Left colon (tissue), 2 donors: ENCODE results near the gene C15orf61. TPM values are rescaled to one million over a fixed set of nuclear protein-coding genes. Genes with fewer than 3 reads are reported as not detected.

Experiments
- ATAC-seq: fragments of 200-7000 bp; cut with Tn5 transposase; one replicate; pipeline ENCODE4 v1.9.1; 2020; ENCODE audit warnings: mild to moderate bottlenecking, moderate library complexity
- DNase-seq, 2 donors: peaks; one replicate each; pipeline ENCODE4 v3.0.0-alpha.2; 2020
- intact Hi-C, 2 donors: fragments of 100-400 bp; cut with DNase I in 1 of 2; cut with micrococcal nuclease in 1 of 2; formaldehyde crosslinking; loops; one replicate each; pipeline versions ENCODE4 v1.11.2 to v1.14.0; 2022; cut with DNase I, micrococcal nuclease
- long read RNA-seq: library from polyadenylated mRNA; unstranded; transcript quantifications from one replicate; pipeline ENCODE4 v2.0.0, GENCODE V29; 2021
- total RNA-seq, 2 donors: library from RNA; stranded (reverse); fragmentation: NEBNext Ultra II Directional; extraction: Animal tissue kit (Norgen Biotek cat#: 25700); gene quantifications; one replicate each; pipeline ENCODE4 v1.2.1, GENCODE V29; 2021
- donor health status: DM: no; HTN: no; CAD: no.
- donor health status: DM: yes; HTN: yes; CAD: no.

The C15orf61 gene
- total RNA-seq, result 1 to 10 TPM; 5.5 to 7.0 TPM
- long read RNA-seq, full-length matches to known transcripts, result 4 of 6 reads
- long read RNA-seq, partial matches to known transcripts, result 0 of 6 reads
- long read RNA-seq, other reads (novel, unspliced or antisense), result 2 of 6 reads

DNA sequence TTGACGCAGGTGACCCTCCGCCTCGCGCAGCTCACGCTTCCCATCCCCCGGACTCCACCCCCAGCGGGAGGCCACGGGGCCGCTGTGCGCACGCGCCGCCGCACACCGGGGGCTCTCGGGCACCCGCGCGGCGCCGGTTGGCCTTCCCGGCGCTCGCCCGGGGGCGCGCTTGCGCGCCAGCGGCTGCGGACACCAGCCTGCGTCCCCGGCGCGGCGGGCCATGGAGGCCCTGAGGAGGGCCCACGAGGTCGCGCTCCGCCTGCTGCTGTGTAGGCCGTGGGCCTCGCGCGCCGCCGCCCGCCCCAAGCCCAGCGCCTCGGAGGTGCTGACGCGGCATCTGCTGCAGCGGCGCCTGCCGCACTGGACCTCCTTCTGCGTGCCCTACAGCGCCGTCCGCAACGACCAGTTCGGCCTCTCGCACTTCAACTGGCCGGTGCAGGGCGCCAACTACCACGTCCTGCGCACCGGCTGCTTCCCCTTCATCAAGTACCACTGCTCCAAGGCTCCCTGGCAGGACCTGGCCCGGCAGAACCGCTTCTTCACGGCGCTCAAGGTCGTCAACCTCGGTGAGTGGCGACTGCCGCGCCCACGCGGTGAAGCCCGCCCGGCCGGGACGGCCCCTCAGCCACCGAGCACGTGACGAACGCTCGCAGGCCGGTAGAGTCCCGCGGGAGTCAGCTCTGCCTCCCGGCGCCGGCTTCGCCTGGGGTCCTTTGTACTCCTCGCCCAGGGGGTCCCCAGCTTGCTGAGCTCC lies at the start of gene C15orf61:
C15orf61 (plus strand) TSS at position 103 of the 754 bp plus-strand sequence; CDS start at position 221, 118 bp downstream.
- ATAC-seq (peak; percentile 89), DNase-seq (peak; percentile 92 to 94)
- intact Hi-C loops, result no loop called here

DNA sequence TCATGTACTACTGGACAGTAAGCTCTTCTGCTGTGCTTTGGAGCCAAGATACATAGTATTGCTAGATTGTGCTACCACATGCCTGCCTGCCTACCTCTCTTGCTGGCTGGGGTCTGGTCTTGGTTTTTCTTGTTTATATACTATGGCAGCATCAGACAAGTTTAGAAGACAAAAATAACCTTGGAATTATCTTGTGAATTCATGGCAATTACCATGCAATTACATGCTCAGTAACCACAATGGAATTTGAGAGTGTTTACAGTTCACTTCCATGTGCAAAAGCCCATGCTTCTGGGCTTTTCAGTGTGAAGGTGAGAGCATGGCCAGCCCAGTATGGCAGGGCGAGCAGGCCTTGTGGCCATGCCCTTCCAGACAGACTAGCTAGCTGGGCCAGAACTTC lies 48.0 kb upstream of the C15orf61 start:
- intact Hi-C loops, result no loop called here
- DNase-seq (no peak), ATAC-seq (no peak)

DNA sequence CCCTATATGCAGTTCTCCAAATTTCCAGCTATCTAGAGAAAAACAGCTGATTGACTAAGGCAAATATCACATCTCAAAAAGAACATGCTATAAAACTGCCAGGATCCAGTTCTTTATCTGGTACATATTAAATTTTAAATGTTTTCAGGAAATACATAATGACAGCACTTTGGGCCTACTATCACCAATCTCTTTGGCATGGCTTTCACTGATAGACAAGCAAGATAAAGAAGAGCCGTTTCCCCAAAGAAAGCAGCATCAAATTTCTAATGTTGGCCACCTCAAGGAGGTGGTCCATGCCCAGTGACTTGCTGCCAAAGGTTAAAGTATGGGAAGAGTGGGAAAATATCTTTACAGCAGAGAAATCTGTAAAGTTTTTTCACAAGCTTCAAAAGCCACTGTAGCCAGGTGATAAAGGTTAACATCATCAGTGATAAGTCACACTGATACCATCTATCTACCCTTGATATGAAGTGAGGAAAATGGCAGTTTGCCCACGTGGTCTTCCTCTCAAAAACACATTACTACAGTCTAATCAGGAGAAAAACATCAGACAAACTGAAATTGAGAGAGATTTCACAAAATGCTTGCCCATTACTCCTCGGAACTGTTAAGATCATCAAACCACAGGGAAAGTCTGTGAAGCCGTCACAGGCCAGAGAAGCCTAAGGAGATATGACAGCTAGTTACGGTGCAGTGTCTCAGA lies 46.4 kb upstream of the C15orf61 start:
- DNase-seq (no peak), ATAC-seq (no peak)
- intact Hi-C loops, result no loop called here

DNA sequence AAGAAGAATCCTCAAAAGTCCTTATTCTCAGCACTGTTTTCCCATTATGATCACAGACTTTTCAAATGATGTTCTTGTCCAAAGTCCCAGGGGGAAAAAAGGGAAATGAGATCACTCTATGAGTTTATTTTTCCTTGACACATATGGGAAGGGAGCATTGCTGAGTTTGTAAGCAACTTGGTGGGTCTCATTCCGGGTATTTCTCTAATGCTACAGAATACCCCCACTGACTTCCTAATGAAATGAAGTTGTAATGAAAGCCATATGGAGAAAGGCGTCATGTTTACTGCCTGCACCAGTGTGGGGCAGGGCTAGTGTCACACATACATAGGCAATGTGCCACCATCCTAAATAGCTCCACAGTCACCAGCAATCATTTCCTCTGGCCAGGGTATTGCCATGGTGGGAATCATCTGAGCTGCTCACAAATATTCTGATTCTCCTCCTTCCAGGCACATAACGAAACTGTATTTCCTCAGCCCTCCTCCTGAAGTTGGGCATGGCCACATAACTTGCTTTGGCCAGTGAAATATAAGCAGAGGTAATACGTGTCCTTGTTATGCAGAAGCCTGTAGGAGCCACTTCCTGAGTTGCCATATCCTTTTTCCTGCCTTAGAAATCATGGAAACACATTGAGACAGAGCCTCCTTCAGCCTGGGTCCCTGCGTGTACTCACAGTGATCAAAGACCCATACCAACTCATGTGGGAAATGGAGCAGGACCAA lies 41.0 kb upstream of the C15orf61 start:
- intact Hi-C loops, result no loop called here
- no peak for ATAC-seq
- DNase-seq, result no peak

DNA sequence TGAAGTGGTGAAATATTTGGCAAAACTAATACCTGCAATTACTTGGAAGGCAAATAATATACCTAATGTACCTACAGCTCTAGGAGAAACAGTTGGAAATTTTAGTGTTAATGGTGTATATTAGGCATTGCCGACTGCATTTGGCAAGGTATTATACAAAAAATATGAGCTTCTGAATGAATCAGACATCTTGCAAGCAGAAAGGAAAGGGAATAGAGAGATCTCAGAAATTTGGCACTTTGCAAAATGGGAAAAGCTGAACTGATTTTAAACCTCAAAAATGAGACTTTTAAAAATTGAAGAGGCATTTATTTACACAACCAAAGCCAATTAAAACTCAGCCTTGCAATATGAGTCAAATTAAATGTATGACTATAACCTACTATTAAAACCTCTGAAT lies 40.2 kb upstream of the C15orf61 start:
- ATAC-seq (no peak), DNase-seq (no peak)
- intact Hi-C loops, result no loop called here

DNA sequence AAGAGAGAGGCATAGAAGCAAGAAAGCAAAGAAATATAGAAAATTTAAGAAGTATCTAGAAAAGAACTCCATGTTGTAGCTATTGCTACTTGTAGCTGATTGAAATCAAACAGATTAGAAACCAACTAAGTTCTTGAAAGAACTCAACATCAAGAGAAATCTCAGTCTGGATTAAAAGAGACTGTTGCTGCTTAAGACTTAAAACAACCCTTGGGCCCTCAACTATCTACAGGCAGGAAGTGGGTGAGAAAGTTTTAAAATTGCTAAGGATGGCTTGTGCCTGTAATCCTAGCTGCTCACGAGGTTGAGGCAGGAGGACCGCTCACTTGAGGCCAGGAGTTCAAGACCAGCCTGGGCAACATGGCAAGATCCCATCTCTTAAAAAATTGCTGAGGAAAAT lies 39.3 kb upstream of the C15orf61 start:
- intact Hi-C loops, result no loop called here
- DNase-seq, result no peak
- no peak for ATAC-seq

DNA sequence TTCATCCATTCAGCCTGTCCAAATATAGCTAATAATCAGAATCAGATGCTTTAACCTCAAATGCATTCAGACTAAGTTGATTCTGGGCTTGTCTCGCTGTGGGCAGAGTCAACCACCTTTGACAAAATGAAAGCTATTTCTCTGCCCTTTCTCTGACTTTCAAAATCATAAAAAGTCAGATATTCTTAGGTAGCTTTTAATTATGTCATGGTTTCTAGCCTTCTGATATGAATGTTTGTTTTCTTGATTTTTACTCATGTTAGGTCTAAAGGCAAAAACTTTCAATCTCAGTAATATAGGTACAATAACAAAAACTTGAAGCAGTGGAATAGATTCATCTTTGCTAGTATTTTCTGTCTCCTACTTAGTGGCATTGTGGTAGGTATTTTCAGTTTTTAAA lies 25.3 kb upstream of the C15orf61 start:
- intact Hi-C loops, result no loop called here
- no peak for DNase-seq

DNA sequence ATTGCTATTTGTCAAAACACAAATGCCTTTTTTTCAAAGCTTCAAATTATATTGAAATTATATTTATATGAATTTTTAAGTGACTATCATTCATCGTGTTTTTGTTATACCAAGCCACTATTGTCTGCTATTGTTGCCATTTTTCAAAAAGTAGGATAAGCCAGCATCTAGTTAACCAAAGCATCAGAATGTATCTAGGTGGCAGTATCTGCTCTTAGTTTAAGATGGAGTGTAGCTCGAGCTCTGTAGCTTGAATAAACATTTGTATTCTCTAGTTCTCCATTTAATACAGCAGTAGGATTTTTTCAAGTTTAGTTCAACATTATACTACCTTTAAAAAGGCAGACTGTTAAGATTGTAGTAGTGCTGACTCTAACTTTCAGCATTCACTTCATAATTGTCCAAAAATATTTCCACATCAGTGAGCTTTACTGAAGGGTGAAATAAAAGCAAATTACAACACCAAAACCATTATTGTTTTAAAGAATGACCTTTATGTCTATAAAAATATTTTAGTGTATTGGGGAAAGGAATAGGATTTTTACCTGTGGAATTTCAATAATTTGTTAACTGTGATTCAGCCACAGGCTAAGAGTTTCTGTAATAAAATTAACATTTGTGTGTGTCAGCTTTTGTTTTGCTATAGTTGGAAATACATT lies 19.6 kb upstream of the C15orf61 start:
- peak; percentile 73 for ATAC-seq
- intact Hi-C loops, result no loop called here
- no peak for DNase-seq

More for the DNA sequence above, 25.3 kb upstream of the C15orf61 start:
- no peak for ATAC-seq

GRCh38 chr15:67501836-67502461 lies 19.0 kb upstream of the C15orf61 start:
- intact Hi-C loops, result no loop called here

DNA sequence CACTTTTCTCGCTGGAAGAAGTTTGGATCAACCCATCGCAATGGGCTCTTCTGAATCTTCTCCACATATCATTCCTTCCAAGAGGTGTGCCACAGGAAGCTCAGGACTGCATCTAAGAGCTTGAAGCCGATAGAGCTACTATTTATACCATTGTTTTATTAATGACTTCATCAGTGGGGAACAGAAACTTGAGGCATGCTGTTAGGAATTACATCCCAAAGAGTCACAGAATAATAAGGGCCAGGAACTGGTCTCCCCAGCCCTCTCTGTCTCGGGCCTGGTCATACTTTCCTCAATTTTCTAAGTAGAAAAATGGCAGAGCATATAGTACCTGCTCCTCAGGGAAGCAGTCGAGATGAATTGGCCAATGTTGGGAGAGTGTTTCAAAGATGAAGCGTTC lies 16.9 kb upstream of the C15orf61 start:
- no peak for ATAC-seq
- no peak for DNase-seq
- intact Hi-C loops, result no loop called here

More at GRCh38 chr15:67501836-67502461, 19.0 kb upstream of the C15orf61 start:
- ATAC-seq (no peak), DNase-seq (no peak)

- no peak for ATAC-seq
- DNase-seq, result no peak
- intact Hi-C loops, result no loop called here
Measured at GRCh38 chr15:67504796-67505195, 16.1 kb upstream of the C15orf61 start.

GRCh38 chr15:67505675-67506572 lies 15.0 kb upstream of the C15orf61 start:
- intact Hi-C loops, result no loop called here
- DNase-seq, result no peak
- ATAC-seq, result no peak

DNA sequence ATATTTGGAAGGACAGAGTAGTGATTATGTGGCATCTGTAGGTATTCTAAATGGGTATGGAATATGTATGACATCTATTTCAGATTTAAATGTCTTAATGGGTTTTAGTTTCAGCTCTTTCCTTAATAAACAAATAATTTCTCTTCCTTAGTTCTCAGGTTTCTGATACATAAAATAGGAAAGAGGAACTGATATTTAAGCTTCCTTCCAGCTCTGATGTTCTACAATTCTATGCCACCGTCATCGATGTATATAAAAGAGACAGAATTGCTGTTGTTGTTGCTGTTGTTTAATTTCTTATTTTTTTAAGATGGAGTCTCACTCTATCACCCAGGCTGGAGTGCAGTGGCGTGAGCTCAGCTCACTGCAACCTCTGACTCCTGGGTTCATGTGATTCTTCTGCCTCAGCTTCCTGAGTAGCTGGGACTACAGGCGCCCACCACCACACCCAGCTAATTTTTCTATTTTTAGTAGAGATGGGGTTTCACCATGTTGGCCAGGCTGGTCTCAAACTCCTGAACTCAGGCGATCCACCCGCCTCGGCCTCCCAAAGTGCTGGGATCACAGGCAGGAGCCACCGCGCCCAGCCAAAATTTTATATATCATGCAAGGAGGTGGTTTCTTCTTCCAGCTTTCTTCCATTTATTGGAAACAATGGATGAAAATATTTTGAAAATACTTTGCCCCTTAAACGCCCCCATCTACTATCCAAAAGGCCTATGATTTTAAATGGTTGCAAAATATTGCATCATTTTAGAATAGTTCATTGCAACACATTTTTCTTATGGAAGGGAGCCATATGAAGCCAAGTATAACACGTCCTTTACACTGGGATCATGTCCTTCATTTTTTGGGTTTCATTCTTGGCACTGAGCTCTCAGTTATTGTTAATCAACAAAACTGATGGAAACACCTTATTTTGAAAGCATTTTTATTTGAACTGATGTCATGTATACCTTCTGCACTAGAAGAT lies 13.9 kb upstream of the C15orf61 start:
- DNase-seq (no peak), ATAC-seq (no peak)
- intact Hi-C loops, result no loop called here

GRCh38 chr15:67508407-67508806 lies 12.5 kb upstream of the C15orf61 start:
- intact Hi-C loops, result no loop called here
- DNase-seq (no peak), ATAC-seq (no peak)

DNA sequence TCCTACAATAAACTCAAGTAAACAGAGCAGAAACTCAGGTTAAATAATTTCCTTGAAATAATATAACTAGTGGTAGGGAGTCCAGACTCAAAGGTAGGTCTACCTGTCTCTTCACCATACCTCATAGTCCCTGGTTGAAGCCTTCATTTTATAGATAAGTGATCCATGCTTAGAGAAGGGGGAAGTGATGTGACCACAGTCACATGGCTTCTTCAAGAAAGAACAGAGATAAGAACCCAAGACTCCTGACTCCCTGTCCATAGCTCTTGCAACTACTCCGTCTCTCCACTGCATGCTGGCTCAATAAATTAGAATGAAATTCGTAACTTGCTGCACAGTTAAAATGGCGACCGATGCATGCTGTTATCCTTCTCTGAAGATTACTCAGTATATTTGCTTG lies 11.0 kb upstream of the C15orf61 start:
- intact Hi-C loops, result no loop called here
- ATAC-seq (no peak), DNase-seq (no peak)

GRCh38 chr15:67510597-67511190 lies 10.2 kb upstream of the C15orf61 start:
- intact Hi-C loops, result no loop called here
- ATAC-seq (no peak), DNase-seq (no peak)
